Lower leg skin (tissue), 4 donors: Measurements from ENCODE around the gene WDPCP. TPM values are rescaled to one million over a fixed set of nuclear protein-coding genes. Genes with fewer than 3 reads are reported as not detected.
"Not testable (repeated sequence)": the region's sequence is repeated elsewhere in the genome, so short reads cannot be mapped to it uniquely, and the experiment has no call there.

Source experiments
- DNase-seq, 2 donors: peaks; one replicate each; pipeline ENCODE4 v3.0.0-alpha.2; 2019; ENCODE audit warnings: low spot score in 2 of 2
- H3K4me3 ChIP-seq: fragments of 200-600 bp; sonication (generic); 2 replicates; pipeline ENCODE4 v1.5.1; 2017; ENCODE audit warnings: mild to moderate bottlenecking, low read depth; ENCODE audit not compliant: poor library complexity, severe bottlenecking
- CTCF ChIP-seq, 3 donors: fragments of 450-650 bp; IDR thresholded peaks; one replicate each; pipeline ENCODE4 v1.5.1; 2016; ENCODE audit warnings: antibody characterized with exemption in 3 of 3, mild to moderate bottlenecking in 3 of 3, moderate library complexity in 2 of 3
- POLR2A ChIP-seq, 2 donors: fragments of 450-650 bp; IDR thresholded peaks; one replicate each; pipeline ENCODE4 v1.6.1; 2016 to 2017; ENCODE audit warnings: antibody characterized with exemption in 2 of 2, mild to moderate bottlenecking in 1 of 2, moderate library complexity in 1 of 2
- WGBS, 2 donors: methylation state at CpG; one replicate each; pipeline ENCODE4 v1.1.5; 2018; 5-methylcytosine and 5-hydroxymethylcytosine counted together
- intact Hi-C: fragments of 100-400 bp; cut with DNase I; formaldehyde crosslinking; loops from one replicate; pipeline ENCODE4 v1.15.0; 2023; ENCODE audit warnings: low total_unique reads
- total RNA-seq, 4 donors: library from RNA; depleted of rRNA; stranded (reverse); fragments of >200 nt; gene quantifications; one replicate each; pipeline ENCODE4 v1.1.0, GENCODE V29; 2016

Gene WDPCP
- total RNA-seq, 4 donors from 2014 or later, result 4.5 to 10.2 (median 5.5) TPM

GRCh38 chr2:63576546-63576945 lies 11.7 kb downstream of the WDPCP start:
- no peak overlapping the region for H3K4me3 ChIP-seq
- intact Hi-C loops, result no loop called here
- no peak for DNase-seq
- TF ChIP-seq POLR2A (IDR thresholded peaks at IDR 0.05) (no peak), CTCF (IDR thresholded peaks at IDR 0.05) (no peak)

- DNase-seq, H3K4me3 ChIP-seq, intact Hi-C loops: not testable (repeated sequence)
- WGBS, 2 donors, result 92 to 94% methylated on average over 13 of the region's 13 CpGs
These were observed 14.4 kb downstream of the WDPCP start for GRCh38 chr2:63573726-63574345.

- intact Hi-C loops, DNase-seq, H3K4me3 ChIP-seq: not testable (repeated sequence)
- 96 to 97% methylated on average over 3 of the region's 3 CpGs for WGBS, 2 donors
These were observed 15.3 kb downstream of the WDPCP start for GRCh38 chr2:63573026-63573425.

GRCh38 chr2:63572001-63572400 lies 16.3 kb downstream of the WDPCP start:
- intact Hi-C loops, result no loop called here
- DNase-seq, result no peak
- TF ChIP-seq POLR2A (IDR thresholded peaks at IDR 0.05) (no peak), CTCF (IDR thresholded peaks at IDR 0.05) (no peak)
- H3K4me3 ChIP-seq, result no peak overlapping the region
- 95 to 97% methylated on average over 2 of the region's 2 CpGs for WGBS, 2 donors

- no peak for TF ChIP-seq CTCF (IDR thresholded peaks at IDR 0.05)
- TF ChIP-seq POLR2A (IDR thresholded peaks at IDR 0.05), result no peak
- intact Hi-C loops, result no loop called here
- DNase-seq, result no peak
- no peak overlapping the region for H3K4me3 ChIP-seq
- WGBS, 2 donors, result 80 to 83% methylated on average over 2 of the region's 2 CpGs
These were observed 17.0 kb downstream of the WDPCP start for GRCh38 chr2:63571291-63571690.

GRCh38 chr2:63569740-63570139 lies 18.5 kb downstream of the WDPCP start:
- TF ChIP-seq CTCF (IDR thresholded peaks at IDR 0.05) (no peak), POLR2A (IDR thresholded peaks at IDR 0.05) (no peak)
- intact Hi-C loops, result no loop called here
- no peak for DNase-seq
- H3K4me3 ChIP-seq, result no peak overlapping the region

GRCh38 chr2:63562751-63563150 lies 25.5 kb downstream of the WDPCP start:
- TF ChIP-seq CTCF (IDR thresholded peaks at IDR 0.05) (no peak), POLR2A (IDR thresholded peaks at IDR 0.05) (no peak)
- no peak for DNase-seq
- intact Hi-C loops, result no loop called here
- no peak overlapping the region for H3K4me3 ChIP-seq

- 64 to 96% methylated on average over 3 of the region's 3 CpGs for WGBS, 2 donors
- DNase-seq, H3K4me3 ChIP-seq, intact Hi-C loops: not testable (repeated sequence)
These were observed 29.4 kb downstream of the WDPCP start for GRCh38 chr2:63558922-63559321.

GRCh38 chr2:63557819-63558218 lies 30.5 kb downstream of the WDPCP start:
- intact Hi-C loops, H3K4me3 ChIP-seq, DNase-seq: not testable (repeated sequence)
